ENCODE data around the gene FRMD8.

The FRMD8 gene, protein sequence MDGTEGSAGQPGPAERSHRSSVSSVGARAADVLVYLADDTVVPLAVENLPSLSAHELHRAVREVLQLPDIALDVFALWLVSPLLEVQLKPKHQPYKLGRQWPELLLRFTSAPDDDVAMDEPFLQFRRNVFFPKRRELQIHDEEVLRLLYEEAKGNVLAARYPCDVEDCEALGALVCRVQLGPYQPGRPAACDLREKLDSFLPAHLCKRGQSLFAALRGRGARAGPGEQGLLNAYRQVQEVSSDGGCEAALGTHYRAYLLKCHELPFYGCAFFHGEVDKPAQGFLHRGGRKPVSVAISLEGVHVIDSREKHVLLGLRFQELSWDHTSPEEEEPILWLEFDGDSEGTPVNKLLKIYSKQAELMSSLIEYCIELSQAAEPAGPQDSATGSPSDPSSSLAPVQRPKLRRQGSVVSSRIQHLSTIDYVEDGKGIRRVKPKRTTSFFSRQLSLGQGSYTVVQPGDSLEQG

DNA sequence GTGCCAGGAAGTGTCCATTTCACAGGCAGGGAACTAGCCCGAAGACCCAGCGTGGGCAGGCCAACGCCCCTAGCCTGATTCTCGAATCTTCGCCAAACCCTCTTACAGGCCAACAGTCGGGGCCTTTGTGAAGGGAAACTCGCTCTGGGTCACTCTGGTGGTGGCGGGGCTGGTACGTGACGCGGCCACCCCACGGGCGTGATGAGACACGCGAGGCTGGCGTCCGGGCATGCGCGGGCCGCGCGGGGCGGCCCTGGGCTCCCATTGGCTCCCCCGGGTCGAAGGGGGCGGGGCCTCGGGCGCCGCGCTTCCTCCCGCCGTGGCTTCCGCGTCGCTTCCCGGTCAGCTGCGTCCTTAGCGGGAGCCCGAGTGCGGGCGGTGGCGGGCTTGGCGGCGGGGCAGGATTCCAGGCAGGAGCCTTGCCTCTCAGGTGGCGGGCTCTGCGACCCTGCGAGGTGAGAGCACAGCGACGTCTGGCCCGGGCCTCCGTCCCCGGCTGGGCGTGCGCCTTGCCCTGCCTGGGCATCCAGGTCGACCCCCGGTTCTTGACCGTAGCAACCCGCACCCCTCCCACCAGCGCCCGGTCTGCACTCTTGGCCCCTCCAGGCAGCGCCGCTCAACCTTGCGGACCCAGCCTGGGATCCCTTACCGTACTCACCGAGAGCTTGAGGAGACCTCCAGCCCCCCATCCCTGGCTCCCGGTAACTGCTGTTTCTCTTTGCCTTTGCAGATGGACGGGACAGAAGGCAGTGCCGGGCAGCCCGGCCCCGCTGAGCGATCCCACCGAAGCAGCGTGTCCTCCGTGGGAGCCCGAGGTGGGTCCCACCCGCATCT is at the start of gene FRMD8:
FRMD8 (plus strand) TSS at position 331 of the 834 bp plus-strand sequence; CDS start at position 731, 400 bp downstream.
- peak; percentile 44 to 46 for ATAC-seq

DNA sequence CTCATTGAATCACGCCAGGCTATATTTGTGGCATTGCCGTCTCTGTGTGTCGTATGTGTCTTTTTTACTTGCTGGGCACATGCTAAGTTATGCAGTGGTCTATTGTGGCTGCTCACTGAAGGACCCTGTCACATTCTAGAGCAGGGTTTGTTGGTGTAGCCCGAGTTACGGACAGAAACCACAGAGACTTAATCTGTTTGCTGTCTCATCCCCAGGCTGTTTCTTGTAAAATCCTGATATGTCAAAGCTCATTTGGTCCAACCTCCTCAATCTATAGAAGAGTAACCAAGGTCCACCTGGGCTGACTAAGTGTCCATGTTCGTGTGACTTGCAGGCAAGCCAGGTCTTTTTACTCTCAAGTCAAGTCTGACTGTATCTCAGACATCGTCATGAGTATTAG is 47.8 kb upstream of the FRMD8 start:
- no peak for ATAC-seq

DNA sequence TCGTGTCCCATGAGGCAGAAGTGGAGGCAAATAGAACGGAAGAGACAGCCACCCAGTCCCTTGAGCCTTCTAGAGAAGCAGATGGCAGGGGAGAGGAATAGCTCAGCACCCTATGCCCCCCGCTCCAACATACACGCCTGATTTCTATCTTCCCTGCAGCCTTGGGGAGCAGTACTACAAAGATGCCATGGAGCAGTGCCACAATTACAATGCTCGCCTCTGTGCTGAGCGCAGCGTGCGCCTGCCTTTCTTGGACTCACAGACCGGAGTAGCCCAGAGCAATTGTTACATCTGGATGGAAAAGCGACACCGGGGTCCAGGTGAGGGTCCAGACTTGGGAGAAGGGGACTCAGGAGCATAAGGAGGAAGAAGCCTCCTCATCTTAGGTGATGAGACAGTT is 46.2 kb upstream of the FRMD8 start:
- no peak for ATAC-seq

DNA sequence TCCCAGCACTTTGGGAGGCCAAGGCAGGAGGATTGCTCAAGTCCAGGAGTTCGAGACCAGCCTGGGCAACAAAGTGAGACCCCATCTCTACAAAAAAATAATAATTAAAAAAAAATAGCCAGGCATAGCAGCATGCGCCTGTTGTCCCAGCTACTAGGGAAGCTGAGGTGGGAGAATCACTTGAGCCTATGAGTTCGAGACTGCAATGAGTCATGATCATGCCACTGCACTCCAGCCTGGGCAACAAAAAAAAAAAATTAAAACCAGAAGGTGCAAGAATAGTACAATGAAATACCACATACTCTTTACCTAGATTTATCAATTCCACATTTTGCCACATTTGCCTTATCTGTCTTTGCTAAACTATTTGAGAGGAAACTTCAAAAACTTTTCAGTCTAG is 44.6 kb upstream of the FRMD8 start:
- ATAC-seq = no peak

DNA sequence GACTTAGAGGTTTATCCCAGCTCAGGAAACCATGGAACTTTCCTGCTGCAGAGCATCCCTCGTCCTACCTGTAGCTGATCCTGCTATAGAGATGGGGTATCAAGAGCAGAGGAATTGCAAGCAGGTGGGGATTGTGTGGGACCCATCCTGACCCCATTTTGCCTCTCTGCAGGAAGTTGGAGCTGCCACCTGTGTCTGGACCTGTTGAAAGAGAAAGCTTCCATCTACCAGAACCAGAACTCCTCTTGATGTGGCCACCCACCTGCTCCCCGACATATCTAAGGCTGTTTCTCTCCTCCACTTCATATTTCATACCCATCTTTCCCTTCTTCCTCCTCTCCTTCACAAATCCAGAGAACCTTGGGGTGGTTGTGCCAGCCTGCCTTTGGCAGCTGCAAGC is 34.9 kb upstream of the FRMD8 start:
- ATAC-seq = no peak

DNA sequence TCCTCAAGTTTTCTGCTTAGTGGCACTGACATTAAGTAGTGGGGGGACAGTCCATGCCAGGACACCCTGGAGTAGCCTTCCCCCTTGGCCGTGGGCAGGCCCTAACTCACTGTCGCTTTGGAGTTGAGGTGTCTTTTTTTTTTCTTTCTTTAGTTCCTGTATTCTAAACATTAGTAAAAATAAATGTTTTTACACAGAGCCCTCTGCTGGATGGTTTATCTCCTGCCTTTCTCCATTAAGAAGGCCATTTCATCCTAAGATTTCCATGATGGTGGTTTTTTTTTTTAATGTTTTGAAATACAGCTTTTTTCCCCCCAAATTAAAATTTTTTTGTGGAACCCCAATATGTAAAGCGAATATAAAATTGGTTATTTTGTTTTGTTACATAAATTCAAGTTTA is 33.7 kb upstream of the FRMD8 start:
- no peak for ATAC-seq

DNA sequence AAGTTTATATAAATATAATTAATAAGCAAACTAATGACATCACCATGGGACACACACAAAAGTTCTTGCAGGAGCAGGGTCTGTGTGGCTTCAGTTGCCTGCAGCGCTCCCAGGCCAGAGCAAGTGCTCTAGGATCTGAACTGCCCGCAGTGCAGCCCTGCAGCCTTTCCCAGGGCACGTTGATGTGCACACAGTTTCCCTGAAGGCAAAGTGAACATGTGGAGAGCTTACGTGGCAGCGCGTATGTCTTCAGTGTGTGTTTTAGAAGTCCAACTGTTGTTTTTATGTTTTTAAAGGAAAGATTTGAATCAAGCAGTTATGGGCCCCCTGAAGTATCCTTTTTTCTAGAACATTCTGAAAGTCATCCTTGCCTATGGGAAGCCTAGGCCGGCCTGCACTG is 33.1 kb upstream of the FRMD8 start:
- ATAC-seq = no peak

DNA sequence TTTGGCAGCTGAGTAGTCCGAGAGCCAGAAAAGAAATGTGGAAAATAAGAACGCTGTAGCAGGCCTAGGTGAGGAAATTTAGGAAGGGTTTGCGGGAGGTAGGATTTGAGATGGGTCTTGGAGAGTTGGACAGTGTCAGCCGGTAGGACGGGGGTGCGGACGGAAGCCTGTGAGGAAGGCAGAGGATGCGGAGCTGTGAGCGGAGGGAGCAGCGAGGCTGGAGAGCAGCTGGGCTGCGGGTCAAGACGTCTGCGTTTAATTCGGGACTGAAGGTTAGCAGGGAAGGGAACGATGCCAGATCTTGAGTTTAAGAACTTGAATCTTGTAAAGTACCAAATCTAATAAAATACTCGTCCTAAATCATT is 32.6 kb upstream of the FRMD8 start:
- ATAC-seq = no peak

DNA sequence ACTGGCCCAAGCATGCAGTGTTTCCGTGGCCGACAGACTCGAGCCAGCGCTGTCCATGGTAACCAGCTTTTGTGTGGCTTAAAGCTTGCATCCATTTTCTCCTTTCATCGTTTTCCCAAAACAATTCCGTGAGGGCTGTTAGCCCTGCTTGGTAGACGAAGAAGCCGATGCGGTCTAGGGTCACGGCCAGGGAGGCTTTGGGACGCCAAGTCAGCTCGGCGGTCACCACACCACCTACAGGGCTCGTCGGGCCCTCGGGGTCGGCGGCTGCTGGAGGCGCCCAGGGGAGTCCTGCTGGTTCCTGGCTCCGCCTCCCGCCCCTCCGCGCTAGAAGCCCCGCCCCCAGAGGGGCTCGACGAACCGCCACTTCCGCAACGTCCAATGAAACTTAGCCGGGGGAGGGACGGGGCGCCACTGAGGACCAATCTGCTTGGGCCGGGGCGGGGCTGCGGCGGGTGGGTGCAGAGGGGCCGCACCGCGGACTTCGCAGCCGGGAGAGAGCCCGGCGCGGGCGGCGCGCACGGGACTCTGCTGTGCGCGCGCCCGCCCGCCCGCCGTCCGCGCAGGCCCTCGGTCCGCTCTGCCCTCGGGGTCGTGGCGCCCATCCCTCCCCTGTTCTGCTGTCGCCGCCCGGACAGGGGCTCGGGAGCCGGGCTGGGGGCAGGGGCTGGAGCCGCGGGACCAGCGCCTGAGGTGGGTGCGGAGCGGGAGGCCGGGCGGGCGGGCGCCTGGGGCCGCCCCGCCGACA is 32.0 kb upstream of the FRMD8 start, which contains the start of gene TIGD3:
TIGD3 (plus strand) TSS at position 487 of the 748 bp plus-strand sequence. CDS start 1,058 bp downstream, outside the sequence.
- ATAC-seq = peak; percentile 98

DNA sequence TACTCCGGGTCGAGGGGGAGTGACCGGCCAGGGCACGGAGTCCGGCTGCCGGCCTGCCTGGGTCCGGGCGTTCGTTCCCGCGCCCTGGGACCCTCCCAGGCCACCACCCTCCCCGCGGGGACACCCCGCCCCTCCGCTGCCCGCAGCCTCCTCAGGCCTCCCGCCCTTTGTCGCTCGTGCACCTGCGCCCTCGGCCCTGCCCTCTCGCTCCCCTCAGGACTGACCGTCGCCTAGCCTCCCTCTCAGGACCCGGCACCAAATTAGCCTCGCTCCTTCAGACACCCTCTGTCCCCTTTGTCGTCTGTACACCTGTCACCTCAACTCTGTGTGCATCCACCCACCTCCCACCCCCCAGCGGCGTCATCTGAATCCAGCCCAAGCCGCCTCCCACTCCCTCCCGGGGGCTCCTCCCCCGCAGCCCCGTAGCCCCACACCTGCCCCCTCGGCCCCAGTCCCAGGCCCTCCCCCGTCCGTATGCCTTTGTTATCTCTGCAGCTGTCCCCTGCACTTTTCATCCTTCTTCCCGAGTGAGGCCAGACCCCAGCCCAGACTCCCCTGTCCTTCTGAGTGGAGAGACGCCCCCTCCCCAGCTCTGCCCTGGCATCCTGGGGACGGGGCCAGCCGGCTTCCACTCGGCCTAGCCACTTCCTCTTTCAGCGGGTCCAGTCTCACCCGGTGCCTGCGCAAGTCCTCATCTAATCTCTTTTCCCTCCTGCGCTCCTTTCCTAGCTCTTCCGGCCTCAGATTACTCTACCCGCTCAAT is 31.2 kb upstream of the FRMD8 start:
- ATAC-seq = peak; percentile 18 to 28

DNA sequence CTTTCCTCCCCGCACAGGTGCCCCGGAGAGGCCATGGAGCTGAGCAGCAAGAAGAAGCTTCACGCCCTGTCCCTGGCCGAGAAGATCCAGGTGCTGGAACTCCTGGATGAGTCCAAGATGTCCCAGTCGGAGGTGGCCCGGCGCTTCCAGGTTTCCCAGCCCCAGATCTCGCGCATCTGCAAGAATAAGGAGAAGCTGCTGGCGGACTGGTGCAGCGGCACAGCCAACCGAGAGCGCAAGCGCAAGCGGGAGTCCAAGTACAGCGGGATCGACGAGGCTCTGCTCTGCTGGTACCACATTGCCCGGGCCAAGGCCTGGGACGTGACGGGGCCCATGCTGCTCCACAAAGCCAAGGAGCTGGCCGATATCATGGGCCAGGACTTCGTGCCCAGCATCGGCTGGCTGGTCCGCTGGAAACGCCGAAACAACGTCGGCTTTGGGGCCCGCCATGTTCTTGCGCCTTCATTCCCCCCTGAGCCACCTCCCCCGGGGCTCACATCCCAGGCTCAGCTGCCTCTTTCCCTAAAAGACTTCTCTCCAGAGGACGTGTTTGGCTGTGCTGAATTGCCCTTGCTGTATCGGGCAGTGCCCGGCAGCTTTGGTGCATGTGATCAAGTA is 30.6 kb upstream of the FRMD8 start:
- no peak for ATAC-seq

DNA sequence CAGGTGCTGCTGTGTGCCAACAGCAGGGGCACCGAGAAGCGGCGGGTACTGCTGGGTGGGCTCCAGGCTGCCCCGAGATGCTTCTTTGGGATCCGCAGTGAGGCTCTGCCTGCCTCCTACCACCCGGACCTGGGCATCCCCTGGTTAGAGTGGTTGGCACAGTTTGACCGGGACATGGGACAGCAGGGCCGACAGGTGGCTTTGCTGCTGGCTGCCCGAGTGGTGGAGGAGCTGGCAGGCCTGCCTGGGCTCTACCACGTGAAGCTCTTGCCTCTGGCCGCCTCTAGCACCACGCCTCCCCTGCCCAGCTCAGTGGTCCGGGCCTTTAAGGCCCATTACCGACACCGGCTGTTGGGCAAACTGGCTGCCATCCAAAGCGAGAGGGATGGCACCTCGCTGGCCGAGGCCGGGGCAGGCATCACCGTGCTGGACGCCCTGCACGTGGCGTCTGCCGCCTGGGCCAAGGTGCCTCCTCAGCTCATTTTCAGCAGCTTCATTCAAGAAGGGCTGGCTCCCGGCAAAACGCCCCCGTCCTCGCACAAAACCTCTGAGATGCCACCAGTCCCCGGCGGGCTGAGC is 30.0 kb upstream of the FRMD8 start:
- no peak for ATAC-seq

DNA sequence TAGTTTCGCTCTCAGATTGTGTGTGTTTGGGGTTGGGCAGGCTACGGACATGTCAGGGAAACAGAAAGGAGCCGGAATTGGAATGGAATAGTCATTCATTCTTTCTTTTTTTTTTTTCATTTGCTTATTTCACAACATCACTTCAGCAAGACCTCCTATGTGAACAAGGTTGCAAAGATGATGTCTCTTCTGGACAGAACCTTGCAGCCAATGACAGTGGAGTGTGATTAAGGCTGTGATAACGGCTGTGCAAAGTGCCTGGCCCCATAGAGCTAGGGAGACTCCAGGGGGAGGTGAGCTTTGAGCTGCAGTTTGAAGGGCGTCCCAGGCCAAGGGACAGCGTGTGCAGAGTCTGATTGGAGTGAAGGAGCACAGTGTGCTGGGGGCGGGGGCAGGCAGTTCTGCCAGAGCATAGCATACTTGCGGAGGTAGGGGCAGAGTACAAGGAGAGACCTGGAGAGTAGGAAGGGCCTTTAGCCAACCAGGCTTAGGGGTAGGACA is 28.5 kb upstream of the FRMD8 start:
- no peak for ATAC-seq

DNA sequence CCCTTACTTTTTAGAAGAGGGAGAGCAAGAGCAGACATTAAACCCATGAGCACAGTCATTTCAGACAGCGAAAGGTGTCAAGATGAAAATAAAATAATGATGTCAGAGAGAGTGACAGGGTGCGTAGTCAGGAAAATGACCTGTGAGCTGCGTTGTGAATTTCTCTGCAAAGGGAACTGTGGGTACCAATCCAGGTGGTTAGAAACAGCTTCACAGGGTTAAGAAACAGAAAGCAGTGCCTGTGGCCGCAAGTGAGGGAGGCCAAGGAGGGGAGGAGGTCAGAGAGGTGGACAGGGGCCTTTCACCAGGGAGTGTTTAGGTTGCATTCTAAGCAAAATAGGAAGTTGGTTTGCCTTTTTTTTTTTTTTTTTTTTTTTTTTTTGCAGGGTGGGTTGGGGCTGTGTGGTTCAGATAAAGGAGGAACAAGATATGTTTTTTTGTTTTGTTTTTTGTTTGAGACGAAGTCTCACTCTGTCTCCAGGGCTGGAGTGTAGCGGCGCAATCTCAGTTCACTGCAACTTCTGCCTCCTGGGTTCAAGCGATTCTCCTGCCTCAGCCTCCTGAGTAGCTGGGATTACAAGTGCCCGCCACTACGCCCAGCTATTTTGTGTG is 24.0 kb upstream of the FRMD8 start:
- peak; percentile 9 to 63 for ATAC-seq

DNA sequence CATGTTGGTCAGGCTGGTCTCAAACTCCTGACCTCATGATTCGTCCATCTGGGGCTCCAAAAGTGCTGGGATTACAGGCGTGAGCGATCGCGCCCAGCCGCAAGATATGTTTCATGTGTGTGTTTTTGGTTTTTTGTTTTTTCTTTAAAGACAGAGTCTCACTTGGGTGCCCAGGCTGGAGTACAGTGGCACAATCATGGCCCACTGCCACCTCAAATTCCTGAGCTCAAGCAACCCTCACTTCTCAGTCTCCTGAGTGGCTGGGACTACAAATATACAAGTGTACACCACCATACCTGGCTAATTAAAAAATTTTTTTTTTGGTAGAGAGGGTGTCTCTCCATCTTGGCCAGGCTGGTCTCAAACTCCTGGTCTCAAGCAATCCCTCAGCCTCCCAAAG is 23.5 kb upstream of the FRMD8 start:
- ATAC-seq = no peak

DNA sequence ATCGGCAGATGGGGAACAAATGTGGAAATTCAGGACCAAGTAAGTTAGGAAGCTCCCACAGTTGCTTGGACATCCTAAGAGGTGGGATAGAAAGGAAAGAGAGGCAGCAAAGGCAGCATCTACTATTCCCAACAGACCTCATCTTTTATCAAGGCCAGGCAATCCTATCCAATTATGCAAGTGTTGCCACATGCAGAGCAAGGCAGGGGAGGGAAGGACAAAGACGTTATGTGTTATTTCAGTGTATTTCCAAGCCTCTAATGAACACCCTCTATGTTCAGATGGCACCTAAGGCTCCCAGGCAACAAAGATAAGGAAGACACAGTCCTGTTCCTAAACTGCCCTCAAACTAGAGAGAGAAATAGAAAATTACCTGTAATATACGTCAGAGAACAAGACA is 22.7 kb upstream of the FRMD8 start:
- no peak for ATAC-seq

DNA sequence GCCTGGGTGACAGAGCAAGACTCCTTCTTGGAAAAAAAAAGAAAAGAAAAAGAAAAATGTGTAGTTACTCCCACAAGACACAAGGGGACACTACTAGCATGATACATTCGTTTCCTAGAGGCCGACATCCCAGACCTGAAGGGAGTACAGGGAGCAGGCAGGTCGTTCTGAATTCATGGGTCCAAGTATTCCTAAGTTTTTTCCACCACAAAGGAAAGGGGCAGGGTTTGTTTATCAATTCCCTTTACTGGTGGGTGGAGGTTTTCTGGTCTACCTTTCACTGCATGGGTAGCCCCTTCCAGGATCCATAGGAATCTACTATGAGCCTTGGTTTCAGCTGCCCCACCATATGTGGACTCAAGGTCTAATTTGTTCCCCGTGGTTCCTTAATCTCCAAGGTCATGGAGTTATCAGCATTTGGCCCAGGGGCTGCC is 20.1 kb upstream of the FRMD8 start:
- ATAC-seq = peak in 1 of 2 donors; percentile 74

DNA sequence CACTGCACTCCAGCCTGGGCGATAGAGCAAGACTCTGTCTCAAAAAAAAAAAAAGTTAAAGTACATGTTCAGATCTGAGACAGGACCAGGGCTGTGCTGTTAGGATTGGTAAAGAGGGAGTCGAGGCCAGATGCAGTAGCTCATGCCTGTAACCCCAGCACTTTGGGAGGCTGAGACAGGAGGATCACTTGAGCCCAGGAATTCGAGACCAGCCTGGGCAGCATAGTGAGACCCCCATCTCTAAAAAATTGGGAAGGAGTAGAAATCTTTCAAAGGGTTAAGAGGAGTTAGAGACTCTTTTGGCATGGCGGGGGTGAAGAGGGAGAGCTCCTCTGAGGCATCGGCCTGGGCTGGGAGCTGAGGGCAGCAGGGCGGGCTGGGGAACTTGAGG is 15.8 kb upstream of the FRMD8 start:
- no peak for ATAC-seq

DNA sequence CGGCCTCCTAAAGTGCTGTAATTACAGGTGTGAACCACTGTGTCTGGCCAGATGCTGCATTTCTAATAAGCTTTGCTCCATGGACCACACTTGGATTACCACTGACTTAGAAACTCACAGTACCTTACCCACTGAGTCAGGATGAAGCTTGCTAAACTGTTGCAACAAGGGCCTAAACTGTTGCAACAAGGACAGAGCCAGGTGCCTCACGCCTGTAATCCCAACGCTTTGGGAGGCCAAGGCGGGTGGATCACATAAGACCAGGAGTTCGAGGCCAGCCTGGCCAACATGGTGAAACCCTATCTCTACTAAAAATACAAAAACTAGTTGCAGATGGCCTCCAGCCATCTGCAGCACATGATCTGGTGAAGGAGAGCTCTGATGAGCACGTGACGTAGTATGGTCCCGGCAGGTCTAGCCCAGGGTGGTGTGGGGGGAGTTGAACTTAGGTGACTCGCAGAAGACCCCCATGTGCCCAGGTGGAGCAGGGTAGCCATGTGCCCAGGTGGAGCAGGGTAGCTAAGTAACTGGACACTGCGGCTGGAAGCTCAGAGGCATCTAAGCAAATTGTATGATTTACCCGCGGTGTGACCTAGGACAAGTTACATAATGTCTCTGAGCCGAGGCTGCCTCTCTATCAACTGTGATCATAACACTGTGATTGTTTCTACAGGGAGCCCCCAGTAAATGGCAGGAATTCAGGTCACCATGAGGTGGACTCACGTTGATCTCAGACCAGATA is 12.4 kb upstream of the FRMD8 start:
- ATAC-seq = no peak

DNA sequence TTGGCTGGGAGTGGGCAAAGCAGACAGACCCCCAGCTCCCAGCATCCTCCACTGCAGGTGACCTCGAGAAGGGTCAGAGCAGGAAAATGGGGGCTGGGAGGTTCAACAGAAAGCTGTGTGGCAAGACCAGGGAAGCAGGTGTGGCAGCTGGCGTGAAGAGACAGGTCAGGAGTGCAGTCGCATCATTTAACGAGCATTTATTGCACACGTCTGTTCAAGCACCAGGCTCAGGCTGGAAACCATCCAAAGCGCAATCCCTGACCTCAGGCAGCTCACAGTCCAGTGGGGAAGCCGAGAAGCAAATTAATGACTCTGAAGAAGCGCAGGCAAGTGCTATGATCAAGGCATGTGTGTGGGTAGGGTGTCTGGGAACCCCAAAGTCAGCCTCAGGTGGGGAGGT is 11.4 kb upstream of the FRMD8 start:
- no peak for ATAC-seq
